Fibroblast of gingiva (primary cell): ENCODE measurements around the gene STK10.

ENCODE experiments used
- DNase-seq: peaks from one replicate; pipeline ENCODE4 v3.0.0-alpha.2; 2011; ENCODE audit warnings: low read depth

The STK10 gene

GRCh38 chr5:172188893-172189692 is 1.1 kb upstream of the STK10 start:
- no peak for DNase-seq

GRCh38 chr5:172187118-172188032 is 649 bp downstream of the STK10 start:
- peak; percentile 72 for DNase-seq

- DNase-seq, result no peak
These were observed 1.8 kb downstream of the STK10 start for GRCh38 chr5:172186114-172186695.

- DNase-seq, result no peak
These were observed 2.9 kb downstream of the STK10 start for GRCh38 chr5:172185096-172185461.

- DNase-seq, result no peak
These were observed 4.1 kb downstream of the STK10 start for GRCh38 chr5:172183881-172184280.

- no peak for DNase-seq
These were observed 5.7 kb downstream of the STK10 start for GRCh38 chr5:172182291-172182690.

- no peak for DNase-seq
These were observed 7.1 kb downstream of the STK10 start for GRCh38 chr5:172180936-172181335.

GRCh38 chr5:172178991-172179989 is 8.7 kb downstream of the STK10 start:
- DNase-seq, result no peak

- no peak for DNase-seq
These were observed 9.6 kb downstream of the STK10 start for GRCh38 chr5:172178301-172178987.

GRCh38 chr5:172177176-172177575 is 10.8 kb downstream of the STK10 start:
- no peak for DNase-seq

GRCh38 chr5:172175263-172175719 is 12.7 kb downstream of the STK10 start:
- DNase-seq, result no peak

- DNase-seq, result peak; percentile 27
These were observed 14.4 kb downstream of the STK10 start for GRCh38 chr5:172173564-172174153.

- peak; percentile 22 for DNase-seq
These were observed 15.0 kb downstream of the STK10 start for GRCh38 chr5:172172912-172173563.

GRCh38 chr5:172171118-172171517 is 16.9 kb downstream of the STK10 start:
- no peak for DNase-seq

GRCh38 chr5:172170251-172170701 is 17.7 kb downstream of the STK10 start:
- no peak for DNase-seq

GRCh38 chr5:172169216-172169615 is 18.8 kb downstream of the STK10 start:
- no peak for DNase-seq

GRCh38 chr5:172168311-172168710 is 19.7 kb downstream of the STK10 start:
- DNase-seq, result no peak

- no peak for DNase-seq
These were observed 20.1 kb downstream of the STK10 start for GRCh38 chr5:172167895-172168294.

GRCh38 chr5:172166030-172166826 is 21.8 kb downstream of the STK10 start:
- no peak for DNase-seq
